ENCODE measurements around the gene NANOG.
"Not testable (repeated sequence)": the region's sequence is repeated elsewhere in the genome, so short reads cannot be mapped to it uniquely, and the experiment has no call there.

The NANOG gene

DNA sequence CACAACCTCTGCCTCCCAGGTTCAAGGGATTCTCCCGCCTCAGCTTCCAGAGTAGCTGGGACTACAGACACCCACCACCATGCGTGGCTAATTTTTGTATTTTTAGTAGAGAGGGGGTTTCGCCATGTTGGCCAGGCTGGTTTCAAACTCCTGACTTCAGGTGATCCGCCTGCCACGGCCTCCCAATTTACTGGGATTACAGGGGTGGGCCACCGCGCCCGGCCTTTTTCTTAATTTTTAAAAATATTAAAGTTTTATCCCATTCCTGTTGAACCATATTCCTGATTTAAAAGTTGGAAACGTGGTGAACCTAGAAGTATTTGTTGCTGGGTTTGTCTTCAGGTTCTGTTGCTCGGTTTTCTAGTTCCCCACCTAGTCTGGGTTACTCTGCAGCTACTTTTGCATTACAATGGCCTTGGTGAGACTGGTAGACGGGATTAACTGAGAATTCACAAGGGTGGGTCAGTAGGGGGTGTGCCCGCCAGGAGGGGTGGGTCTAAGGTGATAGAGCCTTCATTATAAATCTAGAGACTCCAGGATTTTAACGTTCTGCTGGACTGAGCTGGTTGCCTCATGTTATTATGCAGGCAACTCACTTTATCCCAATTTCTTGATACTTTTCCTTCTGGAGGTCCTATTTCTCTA lies at the start of gene NANOG:
Gene NANOG (plus strand): TSS at position 519 of the 645 bp plus-strand sequence. CDS start 213 bp downstream, outside the sequence.
- peak; percentile 76 for DNase-seq (ENCODE audit: low read depth, low spot score)
- peak within 1 kb of the TSS; percentile 80 for H3K9ac ChIP-seq (ENCODE audit: insufficient read length, low read depth)
- H3K36me3 ChIP-seq (ENCODE audit: insufficient read depth, insufficient read length, low read length), result peaks cover 30% of the 10 kb centered on the region
- not testable (repeated sequence) for H3K9me3 ChIP-seq (ENCODE audit: insufficient read depth, low read length); H3K27me3 ChIP-seq (ENCODE audit: insufficient read depth, insufficient read length); H3K4me1 ChIP-seq (ENCODE audit: insufficient read depth, insufficient read length)
- peak within 1 kb of the TSS; percentile 50 for H3K4me3 ChIP-seq (ENCODE audit: insufficient read length, low read depth)

DNA sequence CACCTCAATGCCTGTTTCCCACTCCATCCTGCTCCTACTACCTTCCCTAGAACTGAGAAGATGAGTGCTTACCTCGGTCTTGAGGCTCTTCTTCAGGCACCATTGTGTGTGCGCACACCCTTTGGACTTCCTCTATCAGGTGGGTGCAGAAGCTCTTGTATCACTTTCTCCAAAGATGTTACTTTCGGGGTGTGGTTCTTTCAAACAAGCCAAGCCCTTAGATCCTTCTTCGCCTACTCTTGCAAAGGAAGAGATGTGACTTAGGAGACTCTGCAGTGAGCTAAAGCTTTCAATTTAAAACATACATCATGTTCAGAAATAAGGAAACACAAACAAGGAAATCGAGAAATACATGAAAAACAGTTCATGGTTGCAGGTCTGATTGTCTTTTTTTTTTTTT lies 42.0 kb upstream of the NANOG start, which contains the start of gene CLEC4C:
Gene CLEC4C (minus strand): TSS at position 130 of the 400 bp plus-strand sequence. CDS start 27 bp downstream, at position 103.
- peaks cover 7% of the 10 kb centered on the region; the same call in 1 of the 2 replicates for H3K9me3 ChIP-seq (ENCODE audit: insufficient read depth, low read length)
- H3K27me3 ChIP-seq (ENCODE audit: insufficient read depth, insufficient read length), result no peaks in the 10 kb centered on the region
- H3K4me3 ChIP-seq (ENCODE audit: insufficient read length, low read depth), result no peak within 1 kb of the TSS
- DNase-seq (ENCODE audit: low read depth, low spot score), result no peak
- peaks cover 3% of the 10 kb centered on the region for H3K4me1 ChIP-seq (ENCODE audit: insufficient read depth, insufficient read length)
- H3K36me3 ChIP-seq (ENCODE audit: insufficient read depth, insufficient read length, low read length), result no peaks in the 10 kb centered on the region
- H3K9ac ChIP-seq (ENCODE audit: insufficient read length, low read depth), result no peak within 1 kb of the TSS
- TF ChIP-seq YY1 (IDR thresholded peaks at IDR 0.05; ENCODE audit: insufficient read depth, insufficient read length) (no peak), SUZ12 (IDR thresholded peaks at IDR 0.05; ENCODE audit: extremely low read depth, insufficient read depth, insufficient read length) (no peak), ZNF274 (IDR thresholded peaks at IDR 0.05; ENCODE audit: low read depth, low read length) (no peak)

DNA sequence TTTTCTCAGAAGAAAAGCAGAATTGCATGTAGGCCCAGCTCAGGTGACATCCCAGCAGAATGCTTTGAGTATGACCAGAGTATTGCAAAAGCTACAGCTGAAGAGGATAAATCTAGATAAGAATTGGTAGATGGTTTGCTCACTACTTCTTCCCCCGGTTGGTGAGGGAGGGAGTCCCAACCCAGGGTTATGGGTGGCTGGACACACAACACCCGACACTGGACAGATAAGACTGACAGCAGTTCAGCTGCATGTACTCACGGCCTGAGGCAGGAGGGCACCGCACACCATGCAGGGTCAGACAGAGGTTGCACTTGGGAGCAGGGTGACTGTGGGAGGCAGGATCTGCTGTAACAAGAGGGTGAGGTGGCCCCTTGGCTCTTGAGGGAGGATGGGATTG lies 40.4 kb upstream of the NANOG start:
- H3K36me3 ChIP-seq (ENCODE audit: insufficient read depth, insufficient read length, low read length), result no peaks in the 10 kb centered on the region
- no peak for DNase-seq (ENCODE audit: low read depth, low spot score)
- no peak overlapping the region for H3K4me3 ChIP-seq (ENCODE audit: insufficient read length, low read depth)
- no peaks in the 10 kb centered on the region for H3K27me3 ChIP-seq (ENCODE audit: insufficient read depth, insufficient read length)
- no peak for TF ChIP-seq YY1 (IDR thresholded peaks at IDR 0.05; ENCODE audit: insufficient read depth, insufficient read length)
- no peak for TF ChIP-seq ZNF274 (IDR thresholded peaks at IDR 0.05; ENCODE audit: low read depth, low read length)
- no peak for TF ChIP-seq SUZ12 (IDR thresholded peaks at IDR 0.05; ENCODE audit: extremely low read depth, insufficient read depth, insufficient read length)
- peaks cover 3% of the 10 kb centered on the region; the same call in 1 of the 2 replicates for H3K9me3 ChIP-seq (ENCODE audit: insufficient read depth, low read length)
- peaks cover 3% of the 10 kb centered on the region for H3K4me1 ChIP-seq (ENCODE audit: insufficient read depth, insufficient read length)
- no peak overlapping the region for H3K9ac ChIP-seq (ENCODE audit: insufficient read length, low read depth)

DNA sequence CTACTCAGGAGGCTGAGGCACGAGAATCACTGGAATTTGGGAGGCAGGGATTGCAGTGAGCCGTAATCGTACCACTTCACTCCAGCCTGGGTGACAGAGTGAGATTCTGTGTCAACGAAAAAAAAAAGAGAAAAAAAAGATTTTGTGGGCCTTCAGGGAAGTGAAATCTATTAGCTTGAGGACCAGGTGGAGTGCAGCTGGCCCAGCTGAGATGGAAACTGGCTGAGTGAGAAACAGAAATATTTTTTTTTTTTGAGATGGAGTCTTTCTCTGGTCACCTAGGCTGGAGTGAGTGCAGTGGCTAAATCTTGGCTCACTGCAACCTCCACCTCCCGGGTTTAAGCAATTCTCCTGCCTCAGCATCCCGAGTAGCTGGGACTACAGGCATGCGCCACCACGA lies 39.8 kb upstream of the NANOG start:
- Histone ChIP-seq H3K4me1 (ENCODE audit: insufficient read depth, insufficient read length) (peaks cover 3% of the 10 kb centered on the region), H3K4me3 (ENCODE audit: insufficient read length, low read depth) (no peak overlapping the region), H3K9ac (ENCODE audit: insufficient read length, low read depth) (no peak overlapping the region), H3K27me3 (ENCODE audit: insufficient read depth, insufficient read length) (no peaks in the 10 kb centered on the region), H3K36me3 (ENCODE audit: insufficient read depth, insufficient read length, low read length) (no peaks in the 10 kb centered on the region), H3K9me3 (ENCODE audit: insufficient read depth, low read length) (no peaks in the 10 kb centered on the region; the same call in 1 of the 2 replicates)
- DNase-seq (ENCODE audit: low read depth, low spot score), result no peak
- TF ChIP-seq SUZ12 (IDR thresholded peaks at IDR 0.05; ENCODE audit: extremely low read depth, insufficient read depth, insufficient read length) (no peak), ZNF274 (IDR thresholded peaks at IDR 0.05; ENCODE audit: low read depth, low read length) (no peak), YY1 (IDR thresholded peaks at IDR 0.05; ENCODE audit: insufficient read depth, insufficient read length) (no peak)

DNA sequence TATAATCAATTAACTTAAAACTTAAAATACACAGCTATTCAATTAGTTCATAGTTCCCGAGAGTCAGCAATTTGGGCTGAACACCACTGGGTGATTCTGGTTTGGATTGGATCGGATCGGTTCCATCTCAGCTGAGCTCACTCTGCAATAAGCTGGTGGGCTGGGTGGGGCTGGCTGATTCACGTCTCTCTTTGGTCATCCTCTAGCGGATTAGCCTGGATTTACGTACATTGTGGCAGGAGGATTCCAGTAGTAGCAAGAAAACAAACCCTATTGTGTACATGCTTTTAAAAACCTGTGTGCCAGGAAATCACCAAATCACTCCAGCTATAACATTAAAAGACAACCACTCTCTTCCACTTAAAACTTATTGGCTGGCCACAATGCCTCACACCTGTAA lies 38.9 kb upstream of the NANOG start:
- Histone ChIP-seq H3K36me3 (ENCODE audit: insufficient read depth, insufficient read length, low read length) (no peaks in the 10 kb centered on the region), H3K9ac (ENCODE audit: insufficient read length, low read depth) (no peak overlapping the region), H3K4me3 (ENCODE audit: insufficient read length, low read depth) (no peak overlapping the region), H3K4me1 (ENCODE audit: insufficient read depth, insufficient read length) (peaks cover 3% of the 10 kb centered on the region), H3K9me3 (ENCODE audit: insufficient read depth, low read length) (no peaks in the 10 kb centered on the region; the same call in 1 of the 2 replicates), H3K27me3 (ENCODE audit: insufficient read depth, insufficient read length) (no peaks in the 10 kb centered on the region)
- TF ChIP-seq SUZ12 (IDR thresholded peaks at IDR 0.05; ENCODE audit: extremely low read depth, insufficient read depth, insufficient read length), result no peak
- no peak for TF ChIP-seq ZNF274 (IDR thresholded peaks at IDR 0.05; ENCODE audit: low read depth, low read length)
- TF ChIP-seq YY1 (IDR thresholded peaks at IDR 0.05; ENCODE audit: insufficient read depth, insufficient read length), result no peak
- peak; percentile 75 for DNase-seq (ENCODE audit: low read depth, low spot score)

DNA sequence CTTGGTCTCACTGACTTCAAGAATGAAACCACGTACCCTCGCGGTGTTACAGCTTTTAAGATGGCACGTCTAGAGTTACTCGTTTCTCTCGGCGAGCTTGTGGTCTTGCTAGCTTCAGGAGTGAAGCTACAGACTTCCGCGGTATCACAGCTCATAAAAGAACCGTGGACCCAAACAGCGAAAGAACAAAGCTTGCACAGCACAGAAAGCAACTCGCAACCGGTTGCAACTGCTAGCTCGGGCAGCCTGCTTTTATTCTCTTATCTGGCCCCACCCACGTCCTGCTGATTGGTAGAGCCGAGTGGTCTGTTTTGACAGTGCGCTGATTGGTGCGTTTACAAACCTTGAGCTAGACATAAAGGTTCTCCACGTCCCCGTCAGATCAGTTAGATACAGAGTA lies 37.8 kb upstream of the NANOG start:
- Histone ChIP-seq H3K9ac (ENCODE audit: insufficient read length, low read depth) (no peak overlapping the region), H3K4me3 (ENCODE audit: insufficient read length, low read depth) (no peak overlapping the region), H3K36me3 (ENCODE audit: insufficient read depth, insufficient read length, low read length) (no peaks in the 10 kb centered on the region), H3K27me3 (ENCODE audit: insufficient read depth, insufficient read length) (no peaks in the 10 kb centered on the region), H3K9me3 (ENCODE audit: insufficient read depth, low read length) (no peaks in the 10 kb centered on the region; the same call in 1 of the 2 replicates), H3K4me1 (ENCODE audit: insufficient read depth, insufficient read length) (peaks cover 3% of the 10 kb centered on the region)
- TF ChIP-seq ZNF274 (IDR thresholded peaks at IDR 0.05; ENCODE audit: low read depth, low read length) (no peak), YY1 (IDR thresholded peaks at IDR 0.05; ENCODE audit: insufficient read depth, insufficient read length) (no peak), SUZ12 (IDR thresholded peaks at IDR 0.05; ENCODE audit: extremely low read depth, insufficient read depth, insufficient read length) (no peak)
- no peak for DNase-seq (ENCODE audit: low read depth, low spot score)

DNA sequence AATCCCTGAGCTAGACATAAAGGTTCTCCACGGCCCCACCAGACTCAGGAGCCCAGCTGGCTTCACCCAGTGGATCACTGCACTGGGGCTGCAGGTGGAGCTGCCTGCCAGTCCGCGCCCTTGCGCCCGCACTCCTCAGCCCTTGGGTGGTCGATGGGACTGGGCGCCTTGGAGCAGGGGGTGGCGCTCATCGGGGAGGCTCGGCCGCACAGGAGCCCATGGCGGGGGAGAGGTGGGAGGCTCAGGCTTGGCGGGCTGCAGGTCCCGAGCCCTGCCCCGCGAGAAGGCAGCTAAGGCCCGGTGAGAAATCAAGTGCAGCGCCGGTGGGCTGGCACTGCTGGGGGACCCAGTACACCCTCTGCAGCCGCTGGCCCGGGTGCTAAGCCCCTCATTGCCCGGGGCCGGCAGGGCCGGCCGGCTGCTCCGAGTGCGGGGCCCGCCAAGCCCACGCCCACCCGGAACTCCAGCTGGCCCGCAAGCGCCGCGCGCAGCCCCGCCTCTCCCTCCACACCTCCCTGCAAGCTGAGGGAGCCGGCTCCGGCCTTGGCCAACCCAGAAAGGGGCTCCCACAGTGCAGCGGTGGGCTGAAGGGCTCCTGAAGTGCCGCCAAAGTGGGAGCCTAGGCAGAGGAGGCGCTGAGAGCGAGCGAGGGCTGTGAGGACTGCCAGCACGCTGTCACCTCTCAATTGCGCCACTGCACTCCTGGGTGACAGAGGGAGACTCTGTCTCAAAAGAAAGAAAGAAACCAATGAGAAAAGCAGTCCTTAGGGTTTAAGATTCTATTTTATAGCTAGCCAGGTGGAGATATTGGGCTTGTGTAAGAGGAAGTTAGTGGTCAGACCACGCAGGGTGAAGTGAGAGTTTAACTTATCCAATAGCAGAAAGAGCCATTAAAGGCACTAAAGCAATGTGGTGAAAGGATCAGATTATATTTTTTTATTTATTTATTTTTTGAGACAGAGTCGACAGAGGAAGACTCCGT lies 37.0 kb upstream of the NANOG start:
- not testable (repeated sequence) for H3K4me3 ChIP-seq (ENCODE audit: insufficient read length, low read depth); DNase-seq (ENCODE audit: low read depth, low spot score); H3K27me3 ChIP-seq (ENCODE audit: insufficient read depth, insufficient read length); H3K9ac ChIP-seq (ENCODE audit: insufficient read length, low read depth); H3K4me1 ChIP-seq (ENCODE audit: insufficient read depth, insufficient read length); H3K9me3 ChIP-seq (ENCODE audit: insufficient read depth, low read length); H3K36me3 ChIP-seq (ENCODE audit: insufficient read depth, insufficient read length, low read length)

DNA sequence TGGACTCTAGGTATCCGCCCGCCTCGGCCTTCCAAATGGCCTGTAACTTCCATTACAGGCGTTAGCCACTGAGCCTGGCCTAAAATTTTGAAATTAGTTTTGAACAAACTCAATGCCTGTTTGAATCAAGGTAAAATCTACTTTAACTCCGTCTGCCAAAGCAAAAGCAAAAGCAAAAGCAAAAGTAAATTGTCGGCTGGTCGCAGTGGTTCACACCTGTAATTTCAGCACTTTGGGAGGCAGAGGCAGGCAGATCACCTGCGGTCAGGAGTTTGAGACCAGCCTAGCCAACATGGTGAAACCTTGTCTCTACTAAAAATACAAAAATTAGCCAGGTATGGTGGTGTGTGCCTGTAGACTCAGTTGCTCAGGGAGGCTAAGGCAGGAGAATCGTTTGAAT lies 33.5 kb upstream of the NANOG start:
- H3K36me3 ChIP-seq (ENCODE audit: insufficient read depth, insufficient read length, low read length); H3K4me3 ChIP-seq (ENCODE audit: insufficient read length, low read depth); H3K9me3 ChIP-seq (ENCODE audit: insufficient read depth, low read length); H3K9ac ChIP-seq (ENCODE audit: insufficient read length, low read depth); H3K4me1 ChIP-seq (ENCODE audit: insufficient read depth, insufficient read length); H3K27me3 ChIP-seq (ENCODE audit: insufficient read depth, insufficient read length); DNase-seq (ENCODE audit: low read depth, low spot score): not testable (repeated sequence)

All from NT2/D1 (cell line).